SK-N-SH treated with all-trans-retinoic acid at 6 μM for 48 hours (cell line): ENCODE data around the gene ZBTB16.

Source experiments
- ATAC-seq: fragments of 200-7000 bp; cut with Tn5 transposase; 3 replicates; pipeline ENCODE4 v1.9.1; 2020; ENCODE audit warnings: mild to moderate bottlenecking, moderate library complexity
- ARNTL ChIP-seq: fragments of 450-650 bp; formaldehyde crosslinking; IDR thresholded peaks from 2 replicates; pipeline ENCODE4 v1.5.0; 2020; ENCODE audit warnings: low read depth, mild to moderate bottlenecking, moderate library complexity, borderline replicate concordance
- BACH2 ChIP-seq: fragments of 250-450 bp; sonication (Bioruptor Pico); IDR thresholded peaks from 2 replicates; pipeline ENCODE4 v1.9.0; 2021; ENCODE audit warnings: mild to moderate bottlenecking, borderline replicate concordance
- CREB5 ChIP-seq: fragments of 250-450 bp; sonication (Bioruptor Pico); IDR thresholded peaks from 2 replicates; pipeline ENCODE4 v1.5.1; 2020; ENCODE audit warnings: low read depth, mild to moderate bottlenecking, moderate library complexity
- CSDC2 ChIP-seq: fragments of 250-450 bp; sonication (Bioruptor Pico); IDR thresholded peaks from 2 replicates; pipeline ENCODE4 v1.5.0; 2020; ENCODE audit warnings: mild to moderate bottlenecking, moderate library complexity
- CSRNP3 ChIP-seq: fragments of 250-450 bp; sonication (Bioruptor Pico); IDR thresholded peaks from 2 replicates; pipeline ENCODE4 v1.5.1; 2021; ENCODE audit warnings: mild to moderate bottlenecking, moderate library complexity
- GLIS3 ChIP-seq: fragments of 250-450 bp; sonication (Bioruptor Pico); IDR thresholded peaks from 2 replicates; pipeline ENCODE4 v1.5.0; 2020; ENCODE audit warnings: mild to moderate bottlenecking, moderate library complexity
- ISL1 ChIP-seq: fragments of 250-450 bp; sonication (Bioruptor Pico); IDR thresholded peaks from 2 replicates; pipeline ENCODE4 v2.1.2; 2022; ENCODE audit warnings: mild to moderate bottlenecking, moderate library complexity
- OSR1 ChIP-seq: fragments of 250-450 bp; sonication (Bioruptor Pico); IDR thresholded peaks from 2 replicates; pipeline ENCODE4 v1.8.0; 2022; ENCODE audit warnings: moderate library complexity, mild to moderate bottlenecking, inconsistent platforms
- PATZ1 ChIP-seq: fragments of 250-450 bp; sonication (Bioruptor Pico); IDR thresholded peaks from 2 replicates; pipeline ENCODE4 v1.8.0; 2020; ENCODE audit warnings: mild to moderate bottlenecking, moderate library complexity, borderline replicate concordance
- POU6F1 ChIP-seq: fragments of 250-450 bp; sonication (Bioruptor Pico); IDR thresholded peaks from 2 replicates; pipeline ENCODE4 v1.8.0; 2021; ENCODE audit warnings: low read depth, mild to moderate bottlenecking, moderate library complexity, borderline replicate concordance
- PPARA ChIP-seq: fragments of 250-450 bp; sonication (Bioruptor Pico); IDR thresholded peaks from 2 replicates; pipeline ENCODE4 v1.5.0; 2020; ENCODE audit warnings: mild to moderate bottlenecking, borderline replicate concordance
- RARB ChIP-seq: fragments of 250-450 bp; sonication (Bioruptor Pico); IDR thresholded peaks from 2 replicates; pipeline ENCODE4 v1.8.0; 2021; ENCODE audit warnings: mild to moderate bottlenecking, moderate library complexity
- SNAI2 ChIP-seq: fragments of 250-450 bp; sonication (Bioruptor Pico); IDR thresholded peaks from 2 replicates; pipeline ENCODE4 v1.5.0; 2020; ENCODE audit warnings: mild to moderate bottlenecking, moderate library complexity
- TCF4 ChIP-seq: fragments of 250-450 bp; sonication (Bioruptor Pico); IDR thresholded peaks from 2 replicates; pipeline ENCODE4 v1.8.0; 2021; ENCODE audit warnings: mild to moderate bottlenecking, moderate library complexity, borderline replicate concordance
- TOX ChIP-seq: fragments of 250-450 bp; sonication (Bioruptor Pico); IDR thresholded peaks from 2 replicates; pipeline ENCODE4 v1.8.0; 2021; ENCODE audit warnings: mild to moderate bottlenecking, moderate library complexity, borderline replicate concordance
- TSHZ2 ChIP-seq: fragments of 250-450 bp; sonication (Bioruptor Pico); IDR thresholded peaks from 2 replicates; pipeline ENCODE4 v1.5.0; 2020; ENCODE audit warnings: mild to moderate bottlenecking, moderate library complexity
- ZC3H10 ChIP-seq: fragments of 250-450 bp; sonication (Bioruptor Pico); IDR thresholded peaks from 2 replicates; pipeline ENCODE4 v1.5.1; 2021; ENCODE audit warnings: mild to moderate bottlenecking, moderate library complexity
- ZFP3 ChIP-seq: fragments of 250-450 bp; sonication (Bioruptor Pico); IDR thresholded peaks from 2 replicates; pipeline ENCODE4 v1.5.0; 2020; ENCODE audit warnings: mild to moderate bottlenecking, moderate library complexity
- ZFP30 ChIP-seq: fragments of 450-650 bp; formaldehyde crosslinking; IDR thresholded peaks from 2 replicates; pipeline ENCODE4 v1.5.0; 2022; ENCODE audit warnings: mild to moderate bottlenecking, moderate library complexity
- ZNF565 ChIP-seq: fragments of 450-650 bp; formaldehyde crosslinking; conservative IDR thresholded peaks from 2 replicates; pipeline ENCODE4 v1.5.0; 2020; ENCODE audit warnings: low read depth, mild to moderate bottlenecking, moderate library complexity
- ZNF70 ChIP-seq: fragments of 450-650 bp; formaldehyde crosslinking; IDR thresholded peaks from 2 replicates; pipeline ENCODE4 v1.5.0; 2020; ENCODE audit warnings: mild to moderate bottlenecking, moderate library complexity

ZBTB16 gene

GRCh38 chr11:114209343-114209742, 149.8 kb downstream of the ZBTB16 start:
- no peak for TF ChIP-seq PATZ1 (CRISPR knock-in tag)
- no peak for TF ChIP-seq TCF4
- TF ChIP-seq RARB: no peak
- no peak for TF ChIP-seq CREB5 (CRISPR knock-in tag)
- no peak for TF ChIP-seq OSR1 (CRISPR knock-in tag)
- no peak for TF ChIP-seq PPARA (CRISPR knock-in tag)
- TF ChIP-seq CSRNP3: no peak
- no peak for TF ChIP-seq CSDC2 (CRISPR knock-in tag)
- TF ChIP-seq ZNF565 (CRISPR knock-in tag): no peak
- TF ChIP-seq ARNTL: no peak
- ATAC-seq: no peak

- no peak for ATAC-seq
- TF ChIP-seq OSR1 (CRISPR knock-in tag) (no peak), POU6F1 (no peak), GLIS3 (no peak), ZNF70 (no peak), TSHZ2 (CRISPR knock-in tag) (no peak), CREB5 (CRISPR knock-in tag) (no peak), TOX (CRISPR knock-in tag) (no peak)
Observed at GRCh38 chr11:114209904-114210303, 150.4 kb downstream of the ZBTB16 start.

GRCh38 chr11:114211444-114212121, 152.1 kb downstream of the ZBTB16 start:
- no peak for ATAC-seq
- no peak for TF ChIP-seq ZFP30 (CRISPR knock-in tag)
- TF ChIP-seq CREB5 (CRISPR knock-in tag): no peak
- TF ChIP-seq POU6F1: no peak
- TF ChIP-seq ZC3H10 (CRISPR knock-in tag): no peak
- no peak for TF ChIP-seq ISL1 (CRISPR knock-in tag)
- no peak for TF ChIP-seq ZFP3 (CRISPR knock-in tag)
- TF ChIP-seq CSDC2 (CRISPR knock-in tag): no peak
- TF ChIP-seq RARB: no peak
- no peak for TF ChIP-seq GLIS3
- TF ChIP-seq ZNF565 (CRISPR knock-in tag): no peak
- TF ChIP-seq TCF4: no peak
- TF ChIP-seq ZNF70: no peak
- TF ChIP-seq CSRNP3: no peak
- TF ChIP-seq SNAI2: no peak
- TF ChIP-seq PPARA (CRISPR knock-in tag): no peak
- TF ChIP-seq BACH2 (CRISPR knock-in tag): no peak
